ENCODE data around the gene MTARC2.

MTARC2 gene

GRCh38 chr1:220789532-220790147, 41.5 kb downstream of the MTARC2 start:
- Histone ChIP-seq H3K27ac (ENCODE audit: low read length) (no peak overlapping the region), H3K4me1 (ENCODE audit: insufficient read depth, low read length) (no peaks in the 10 kb centered on the region), H3K36me3 (ENCODE audit: insufficient read depth, low read depth, low read length) (peaks cover 28% of the 10 kb centered on the region), H3K9me3 (ENCODE audit: insufficient read depth, low read depth, low read length) (no peaks in the 10 kb centered on the region), H3K27me3 (ENCODE audit: insufficient read depth, low read length) (peaks cover 11% of the 10 kb centered on the region; the same call in 1 of the 2 replicates), H3K4me3 (ENCODE audit: low read length) (no peak overlapping the region), H3K9ac (ENCODE audit: low read depth, low read length) (no peak overlapping the region)

DNA sequence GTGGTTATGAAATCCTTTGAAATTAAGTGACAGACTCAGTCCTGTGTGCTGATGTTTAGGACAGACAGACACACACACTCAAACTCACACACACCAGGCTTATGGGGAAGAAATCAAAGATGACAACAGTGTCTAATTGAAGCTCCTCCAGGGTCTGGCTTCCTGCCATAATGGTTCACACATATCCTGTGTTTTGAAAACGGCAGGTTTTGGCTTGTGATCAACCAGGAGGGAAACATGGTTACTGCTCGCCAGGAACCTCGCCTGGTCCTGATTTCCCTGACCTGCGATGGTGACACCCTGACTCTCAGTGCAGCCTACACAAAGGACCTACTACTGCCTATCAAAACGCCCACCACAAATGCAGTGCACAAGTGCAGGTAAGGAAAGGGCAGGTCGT, 43.2 kb downstream of the MTARC2 start:
- H3K9ac ChIP-seq (ENCODE audit: low read depth, low read length), result no peak overlapping the region
- H3K27me3 ChIP-seq (ENCODE audit: insufficient read depth, low read length), result no peaks in the 10 kb centered on the region
- H3K36me3 ChIP-seq (ENCODE audit: insufficient read depth, low read depth, low read length), result peaks cover 30% of the 10 kb centered on the region
- no peak overlapping the region for H3K27ac ChIP-seq (ENCODE audit: low read length)
- H3K9me3 ChIP-seq (ENCODE audit: insufficient read depth, low read depth, low read length), result no peaks in the 10 kb centered on the region
- no peaks in the 10 kb centered on the region for H3K4me1 ChIP-seq (ENCODE audit: insufficient read depth, low read length)
- H3K4me3 ChIP-seq (ENCODE audit: low read length), result no peak overlapping the region

- H3K27me3 ChIP-seq (ENCODE audit: insufficient read depth, low read length), result no peaks in the 10 kb centered on the region
- peaks cover 35% of the 10 kb centered on the region for H3K36me3 ChIP-seq (ENCODE audit: insufficient read depth, low read depth, low read length)
- no peaks in the 10 kb centered on the region for H3K4me1 ChIP-seq (ENCODE audit: insufficient read depth, low read length)
- no peak overlapping the region for H3K27ac ChIP-seq (ENCODE audit: low read length)
- H3K4me3 ChIP-seq (ENCODE audit: low read length), result no peak overlapping the region
- no peak overlapping the region for H3K9ac ChIP-seq (ENCODE audit: low read depth, low read length)
- no peaks in the 10 kb centered on the region for H3K9me3 ChIP-seq (ENCODE audit: insufficient read depth, low read depth, low read length)
Observed at GRCh38 chr1:220791956-220792355, 43.8 kb downstream of the MTARC2 start.

DNA sequence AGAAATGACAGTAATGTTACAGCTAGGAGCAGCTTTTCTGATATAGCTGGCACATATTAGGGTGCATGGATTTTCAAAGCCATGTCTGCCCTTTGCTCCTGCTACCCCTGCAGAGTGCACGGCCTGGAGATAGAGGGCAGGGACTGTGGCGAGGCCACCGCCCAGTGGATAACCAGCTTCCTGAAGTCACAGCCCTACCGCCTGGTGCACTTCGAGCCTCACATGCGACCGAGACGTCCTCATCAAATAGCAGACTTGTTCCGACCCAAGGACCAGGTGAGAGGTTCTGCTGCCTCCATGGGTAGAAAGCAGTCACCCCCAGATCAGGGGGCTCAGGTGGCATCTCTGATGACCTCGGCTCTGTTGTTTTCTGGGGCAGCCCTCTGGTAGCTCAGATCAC, 48.4 kb downstream of the MTARC2 start:
- Histone ChIP-seq H3K9ac (ENCODE audit: low read depth, low read length) (no peak overlapping the region), H3K4me1 (ENCODE audit: insufficient read depth, low read length) (no peaks in the 10 kb centered on the region), H3K27ac (ENCODE audit: low read length) (no peak overlapping the region), H3K4me3 (ENCODE audit: low read length) (no peak overlapping the region), H3K27me3 (ENCODE audit: insufficient read depth, low read length) (no peaks in the 10 kb centered on the region), H3K9me3 (ENCODE audit: insufficient read depth, low read depth, low read length) (no peaks in the 10 kb centered on the region), H3K36me3 (ENCODE audit: insufficient read depth, low read depth, low read length) (peaks cover 78% of the 10 kb centered on the region)

DNA sequence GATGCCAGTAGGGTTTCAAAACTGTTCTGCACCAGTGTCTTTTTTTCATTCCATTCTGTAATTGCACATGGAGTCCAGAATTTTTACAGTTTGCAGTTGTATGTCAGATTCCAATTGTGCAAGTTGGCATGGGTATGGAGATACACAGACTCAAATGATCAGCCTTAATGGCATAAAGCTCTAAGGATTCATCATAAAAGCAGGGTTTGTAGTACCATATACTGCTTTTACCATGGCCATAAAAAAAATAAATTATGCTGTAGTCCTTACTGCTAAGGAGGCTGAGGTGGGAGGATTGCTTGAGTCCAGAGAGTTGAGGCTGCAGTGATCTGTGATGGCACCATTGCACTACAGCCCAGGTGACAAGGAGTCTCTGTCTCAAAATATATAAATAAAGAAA, 48.9 kb downstream of the MTARC2 start:
- no peaks in the 10 kb centered on the region for H3K4me1 ChIP-seq (ENCODE audit: insufficient read depth, low read length)
- H3K9ac ChIP-seq (ENCODE audit: low read depth, low read length), result no peak overlapping the region
- H3K27ac ChIP-seq (ENCODE audit: low read length), result no peak overlapping the region
- H3K36me3 ChIP-seq (ENCODE audit: insufficient read depth, low read depth, low read length), result peaks cover 77% of the 10 kb centered on the region
- H3K27me3 ChIP-seq (ENCODE audit: insufficient read depth, low read length), result no peaks in the 10 kb centered on the region
- no peaks in the 10 kb centered on the region for H3K9me3 ChIP-seq (ENCODE audit: insufficient read depth, low read depth, low read length)
- H3K4me3 ChIP-seq (ENCODE audit: low read length), result no peak overlapping the region

DNA sequence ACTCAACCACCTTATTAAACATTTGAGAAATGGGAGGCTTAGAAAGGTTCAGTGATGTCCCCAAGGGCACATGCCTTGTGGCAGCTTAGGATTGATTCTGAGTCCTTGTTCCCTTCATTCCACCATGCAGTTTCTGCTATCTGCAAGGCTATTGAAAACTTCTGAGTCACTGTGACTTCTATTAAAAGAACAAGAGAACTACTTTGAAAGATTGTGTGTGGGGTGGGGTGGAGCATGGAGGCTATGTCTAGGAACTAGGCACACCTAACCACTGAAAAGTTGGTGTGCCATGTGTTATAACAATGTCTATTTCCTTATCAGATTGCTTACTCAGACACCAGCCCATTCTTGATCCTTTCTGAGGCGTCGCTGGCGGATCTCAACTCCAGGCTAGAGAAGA, 49.4 kb downstream of the MTARC2 start:
- Histone ChIP-seq H3K4me3 (ENCODE audit: low read length) (no peak overlapping the region), H3K27ac (ENCODE audit: low read length) (no peak overlapping the region), H3K9me3 (ENCODE audit: insufficient read depth, low read depth, low read length) (no peaks in the 10 kb centered on the region), H3K27me3 (ENCODE audit: insufficient read depth, low read length) (no peaks in the 10 kb centered on the region), H3K9ac (ENCODE audit: low read depth, low read length) (no peak overlapping the region), H3K36me3 (ENCODE audit: insufficient read depth, low read depth, low read length) (peaks cover 74% of the 10 kb centered on the region), H3K4me1 (ENCODE audit: insufficient read depth, low read length) (no peaks in the 10 kb centered on the region)

- Histone ChIP-seq H3K36me3 (ENCODE audit: insufficient read depth, low read depth, low read length) (peaks cover 73% of the 10 kb centered on the region), H3K9me3 (ENCODE audit: insufficient read depth, low read depth, low read length) (no peaks in the 10 kb centered on the region), H3K4me1 (ENCODE audit: insufficient read depth, low read length) (no peaks in the 10 kb centered on the region)
Observed at GRCh38 chr1:220798338-220798737, 50.2 kb downstream of the MTARC2 start.

DNA sequence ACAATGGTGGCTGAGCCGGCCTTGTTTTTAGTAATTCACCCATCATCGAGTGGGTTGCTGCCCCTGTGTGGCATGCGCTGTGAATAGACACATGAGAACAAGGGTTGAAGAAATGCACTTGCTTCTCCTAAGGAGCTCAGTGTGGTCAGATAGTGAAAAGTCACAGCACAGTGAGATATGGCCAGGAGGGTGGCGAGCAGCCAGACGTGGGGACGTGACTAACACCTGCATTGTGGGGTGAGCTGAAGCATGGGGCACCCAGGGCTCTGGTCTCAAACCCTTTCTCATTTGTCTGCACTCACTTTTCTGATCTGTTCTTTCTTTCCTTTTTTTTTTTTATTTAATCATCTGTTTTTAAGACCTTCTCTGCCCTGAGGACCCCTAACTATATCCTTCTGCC, 52.1 kb downstream of the MTARC2 start:
- Histone ChIP-seq H3K4me1 (ENCODE audit: insufficient read depth, low read length) (no peaks in the 10 kb centered on the region), H3K36me3 (ENCODE audit: insufficient read depth, low read depth, low read length) (peaks cover 69% of the 10 kb centered on the region), H3K9me3 (ENCODE audit: insufficient read depth, low read depth, low read length) (no peaks in the 10 kb centered on the region), H3K27me3 (ENCODE audit: insufficient read depth, low read length) (no peaks in the 10 kb centered on the region), H3K27ac (ENCODE audit: low read length) (no peak overlapping the region), H3K4me3 (ENCODE audit: low read length) (no peak overlapping the region), H3K9ac (ENCODE audit: low read depth, low read length) (no peak overlapping the region)

More at GRCh38 chr1:220798338-220798737, 50.2 kb downstream of the MTARC2 start:
- Histone ChIP-seq H3K27me3 (ENCODE audit: insufficient read depth, low read length) (no peaks in the 10 kb centered on the region), H3K9ac (ENCODE audit: low read depth, low read length) (no peak overlapping the region), H3K27ac (ENCODE audit: low read length) (no peak overlapping the region), H3K4me3 (ENCODE audit: low read length) (no peak overlapping the region)

GRCh38 chr1:220803401-220804201, 55.5 kb downstream of the MTARC2 start:
- H3K36me3 ChIP-seq (ENCODE audit: insufficient read depth, low read depth, low read length), result peaks cover 63% of the 10 kb centered on the region

GRCh38 chr1:220804202-220804586, 56.1 kb downstream of the MTARC2 start:
- no peak overlapping the region for H3K27ac ChIP-seq (ENCODE audit: low read length)
- H3K9me3 ChIP-seq (ENCODE audit: insufficient read depth, low read depth, low read length), result no peaks in the 10 kb centered on the region
- no peaks in the 10 kb centered on the region for H3K27me3 ChIP-seq (ENCODE audit: insufficient read depth, low read length)
- no peak overlapping the region for H3K4me3 ChIP-seq (ENCODE audit: low read length)
- no peak overlapping the region for H3K9ac ChIP-seq (ENCODE audit: low read depth, low read length)
- no peaks in the 10 kb centered on the region for H3K4me1 ChIP-seq (ENCODE audit: insufficient read depth, low read length)
- H3K36me3 ChIP-seq (ENCODE audit: insufficient read depth, low read depth, low read length), result peaks cover 57% of the 10 kb centered on the region

More at GRCh38 chr1:220803401-220804201, 55.5 kb downstream of the MTARC2 start:
- no peaks in the 10 kb centered on the region for H3K4me1 ChIP-seq (ENCODE audit: insufficient read depth, low read length)
- H3K27me3 ChIP-seq (ENCODE audit: insufficient read depth, low read length), result no peaks in the 10 kb centered on the region
- no peak overlapping the region for H3K9ac ChIP-seq (ENCODE audit: low read depth, low read length)
- no peak overlapping the region for H3K4me3 ChIP-seq (ENCODE audit: low read length)
- no peaks in the 10 kb centered on the region for H3K9me3 ChIP-seq (ENCODE audit: insufficient read depth, low read depth, low read length)
- H3K27ac ChIP-seq (ENCODE audit: low read length), result no peak overlapping the region

DNA sequence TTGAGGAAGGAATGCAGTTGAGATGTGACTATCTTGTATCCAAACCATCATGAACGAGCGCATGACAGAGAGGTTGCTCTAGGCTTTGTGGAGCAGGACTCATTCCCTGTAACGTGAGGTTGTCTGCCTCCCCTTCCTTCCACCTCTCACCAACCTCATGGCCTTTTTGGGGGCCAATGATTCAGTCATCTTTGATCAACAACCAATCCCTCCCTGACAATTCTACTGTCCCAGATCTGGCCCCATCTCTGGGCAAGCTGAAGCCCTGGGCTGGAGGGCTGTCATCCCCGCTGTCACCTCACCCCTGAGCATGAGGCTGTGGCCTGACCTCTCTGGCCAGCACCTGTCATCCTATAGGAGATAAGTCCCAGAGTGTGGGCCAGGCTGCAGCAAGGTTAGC, 58.3 kb downstream of the MTARC2 start:
- no peak overlapping the region for H3K9ac ChIP-seq (ENCODE audit: low read depth, low read length)
- no peak overlapping the region for H3K27ac ChIP-seq (ENCODE audit: low read length)
- H3K4me1 ChIP-seq (ENCODE audit: insufficient read depth, low read length), result no peaks in the 10 kb centered on the region
- H3K36me3 ChIP-seq (ENCODE audit: insufficient read depth, low read depth, low read length), result peaks cover 42% of the 10 kb centered on the region
- H3K9me3 ChIP-seq (ENCODE audit: insufficient read depth, low read depth, low read length), result no peaks in the 10 kb centered on the region
- H3K4me3 ChIP-seq (ENCODE audit: low read length), result no peak overlapping the region
- H3K27me3 ChIP-seq (ENCODE audit: insufficient read depth, low read length), result no peaks in the 10 kb centered on the region

DNA sequence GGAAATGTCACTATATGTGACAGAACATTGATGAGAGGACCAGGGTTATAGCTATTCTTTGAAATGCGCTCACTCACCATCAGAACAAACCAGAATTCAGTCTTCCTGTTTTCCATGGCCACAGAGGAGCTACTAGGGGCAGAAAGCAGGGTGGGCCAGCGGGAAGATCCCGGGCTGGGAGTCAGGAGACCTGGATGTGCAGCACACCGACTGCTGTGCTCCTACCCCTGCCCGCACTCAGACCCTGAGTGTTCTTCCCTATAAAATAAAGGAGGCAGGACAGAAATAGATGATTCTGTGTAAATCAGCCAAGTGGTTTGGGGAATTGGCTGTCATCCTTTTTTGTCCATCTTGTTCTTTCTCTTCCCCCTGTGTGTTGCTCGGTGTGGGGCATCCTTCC, 59.6 kb downstream of the MTARC2 start:
- Histone ChIP-seq H3K36me3 (ENCODE audit: insufficient read depth, low read depth, low read length) (peaks cover 44% of the 10 kb centered on the region), H3K9me3 (ENCODE audit: insufficient read depth, low read depth, low read length) (no peaks in the 10 kb centered on the region), H3K27ac (ENCODE audit: low read length) (no peak overlapping the region), H3K9ac (ENCODE audit: low read depth, low read length) (no peak overlapping the region), H3K4me1 (ENCODE audit: insufficient read depth, low read length) (no peaks in the 10 kb centered on the region), H3K27me3 (ENCODE audit: insufficient read depth, low read length) (no peaks in the 10 kb centered on the region), H3K4me3 (ENCODE audit: low read length) (no peak overlapping the region)
